CD4-positive, alpha-beta T cell treated with Interleukin-12 subunit alpha and Interleukin-12 subunit beta, for 1 hour (primary cell): ENCODE results near the gene ATXN1.

Experiments
- DNase-seq: peaks from one replicate; pipeline ENCODE4 v3.0.0-alpha.2; 2020

The ATXN1 gene

GRCh38 chr6:16761471-16762267 lies 409 bp upstream of the ATXN1 start:
- peak; percentile 90 for DNase-seq

- peak; percentile 83 for DNase-seq
Observed at GRCh38 chr6:16759646-16760515, 1.4 kb downstream of the ATXN1 start.

GRCh38 chr6:16759181-16759645 lies 2.0 kb downstream of the ATXN1 start:
- DNase-seq = no peak

- peak; percentile 43 for DNase-seq
Observed at GRCh38 chr6:16758163-16758975, 2.9 kb downstream of the ATXN1 start.

- DNase-seq = no peak
Observed at GRCh38 chr6:16757332-16757731, 3.9 kb downstream of the ATXN1 start.

- DNase-seq = no peak
Observed at GRCh38 chr6:16756660-16757255, 4.5 kb downstream of the ATXN1 start.

GRCh38 chr6:16755544-16755943 lies 5.7 kb downstream of the ATXN1 start:
- DNase-seq = no peak

GRCh38 chr6:16754876-16755275 lies 6.4 kb downstream of the ATXN1 start:
- DNase-seq = no peak

GRCh38 chr6:16754274-16754673 lies 7.0 kb downstream of the ATXN1 start:
- no peak for DNase-seq

- DNase-seq = no peak
Observed at GRCh38 chr6:16753341-16753740, 7.9 kb downstream of the ATXN1 start.

GRCh38 chr6:16752206-16752866 lies 8.9 kb downstream of the ATXN1 start:
- no peak for DNase-seq

GRCh38 chr6:16751251-16751946 lies 9.9 kb downstream of the ATXN1 start:
- no peak for DNase-seq

- no peak for DNase-seq
Observed at GRCh38 chr6:16750566-16750965, 10.7 kb downstream of the ATXN1 start.

- no peak for DNase-seq
Observed at GRCh38 chr6:16749516-16750485, 11.5 kb downstream of the ATXN1 start.

GRCh38 chr6:16748025-16748319 lies 13.3 kb downstream of the ATXN1 start:
- DNase-seq = no peak

GRCh38 chr6:16747232-16748024 lies 13.8 kb downstream of the ATXN1 start:
- DNase-seq = no peak

- DNase-seq = no peak
Observed at GRCh38 chr6:16746812-16747211, 14.4 kb downstream of the ATXN1 start.

- DNase-seq = no peak
Observed at GRCh38 chr6:16746401-16746800, 14.9 kb downstream of the ATXN1 start.

- DNase-seq = no peak
Observed at GRCh38 chr6:16743664-16744210, 17.5 kb downstream of the ATXN1 start.
